ENCODE measurements around the gene FBXL3.

DNA sequence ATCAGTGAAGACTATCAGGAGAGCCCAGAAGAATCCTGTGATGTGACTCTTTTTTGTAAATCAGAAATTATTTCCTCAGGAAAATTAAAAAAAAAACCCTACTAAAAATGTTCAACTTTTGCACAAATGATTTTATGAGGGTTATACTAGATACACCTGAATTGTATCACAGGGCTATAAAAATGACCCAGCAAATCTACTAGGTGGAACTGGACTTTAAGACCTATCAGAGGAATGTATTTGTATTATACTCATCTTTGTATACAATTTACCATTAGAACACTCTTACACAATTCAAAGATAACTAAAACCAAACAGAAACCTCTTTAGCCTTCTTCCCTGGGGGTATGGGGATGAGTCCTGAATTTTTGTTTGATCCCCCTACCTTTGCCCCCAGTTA is 7.2 kb downstream of the FBXL3 start:
- TF ChIP-seq, protein P1, sequence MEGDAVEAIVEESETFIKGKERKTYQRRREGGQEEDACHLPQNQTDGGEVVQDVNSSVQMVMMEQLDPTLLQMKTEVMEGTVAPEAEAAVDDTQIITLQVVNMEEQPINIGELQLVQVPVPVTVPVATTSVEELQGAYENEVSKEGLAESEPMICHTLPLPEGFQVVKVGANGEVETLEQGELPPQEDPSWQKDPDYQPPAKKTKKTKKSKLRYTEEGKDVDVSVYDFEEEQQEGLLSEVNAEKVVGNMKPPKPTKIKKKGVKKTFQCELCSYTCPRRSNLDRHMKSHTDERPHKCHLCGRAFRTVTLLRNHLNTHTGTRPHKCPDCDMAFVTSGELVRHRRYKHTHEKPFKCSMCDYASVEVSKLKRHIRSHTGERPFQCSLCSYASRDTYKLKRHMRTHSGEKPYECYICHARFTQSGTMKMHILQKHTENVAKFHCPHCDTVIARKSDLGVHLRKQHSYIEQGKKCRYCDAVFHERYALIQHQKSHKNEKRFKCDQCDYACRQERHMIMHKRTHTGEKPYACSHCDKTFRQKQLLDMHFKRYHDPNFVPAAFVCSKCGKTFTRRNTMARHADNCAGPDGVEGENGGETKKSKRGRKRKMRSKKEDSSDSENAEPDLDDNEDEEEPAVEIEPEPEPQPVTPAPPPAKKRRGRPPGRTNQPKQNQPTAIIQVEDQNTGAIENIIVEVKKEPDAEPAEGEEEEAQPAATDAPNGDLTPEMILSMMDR (conservative IDR thresholded peaks at IDR 0.05; ENCODE audit: low read depth in 2 of 2) = no peak
- TF ChIP-seq CREB1 (CRISPR knock-in tag; IDR thresholded peaks at IDR 0.05; ENCODE audit: low read depth) = no peak
- TF ChIP-seq POLR2AphosphoS5 (IDR thresholded peaks at IDR 0.05; ENCODE audit: low read depth) = no peak
- no peak for TF ChIP-seq STAT1 (IDR thresholded peaks at IDR 0.05; ENCODE audit: unreplicated experiment)
- no peak for TF ChIP-seq JUNB (IDR thresholded peaks at IDR 0.05; ENCODE audit: unreplicated experiment)
- TF ChIP-seq EZH2 (IDR thresholded peaks at IDR 0.05; ENCODE audit: low read depth, unreplicated experiment) = no peak
